Measurements from ENCODE around the gene KLHL30.

KLHL30 gene

DNA sequence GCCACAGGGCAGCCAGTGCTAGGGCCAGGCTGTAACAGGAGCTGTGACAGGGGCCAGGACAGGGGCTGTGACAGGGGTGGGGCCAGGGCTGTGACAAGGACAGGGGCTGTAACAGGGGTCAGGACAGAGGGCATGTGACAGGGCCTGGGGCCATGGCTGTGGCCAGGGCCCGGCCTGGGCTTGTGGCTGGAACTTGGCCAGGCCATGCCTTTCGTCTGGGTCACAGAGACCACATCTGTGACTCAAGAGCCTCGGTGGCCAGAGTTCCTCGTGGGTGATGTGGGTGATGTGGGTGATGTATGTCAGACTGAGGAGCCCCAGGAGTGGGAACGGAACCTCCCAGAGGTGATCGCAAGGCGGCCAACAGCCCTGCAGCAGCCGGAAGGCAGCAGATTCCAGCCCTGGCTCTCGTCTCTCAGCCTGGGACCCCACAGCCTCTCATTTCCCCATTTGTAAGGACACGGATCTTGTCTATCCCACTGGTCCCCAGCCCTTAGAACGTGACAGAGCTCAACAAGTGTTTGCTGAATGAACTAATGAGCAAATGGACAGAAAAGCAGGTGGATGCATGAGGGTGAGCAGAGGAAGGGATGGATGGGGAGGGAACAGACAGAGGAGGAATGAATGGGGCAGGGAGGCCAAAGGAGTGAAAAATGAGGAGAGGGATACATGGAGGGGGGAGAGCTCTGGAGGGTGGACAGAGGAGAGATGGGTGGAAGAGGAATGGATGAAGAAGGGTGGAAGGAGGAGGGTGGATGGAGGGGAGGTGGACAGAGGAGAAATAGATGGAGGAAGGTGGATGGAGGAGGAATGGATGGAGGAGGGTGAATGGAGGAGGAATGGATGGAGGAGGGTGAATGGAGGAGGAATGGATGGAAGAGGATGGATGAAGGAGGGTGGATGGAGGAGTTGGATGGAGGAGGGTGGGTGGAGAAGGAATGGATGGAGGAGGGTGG lies 21.0 kb upstream of the KLHL30 start:
- no peak for DNase-seq (ENCODE audit: extremely low read depth in 1 of 2, low read depth in 1 of 2)

DNA sequence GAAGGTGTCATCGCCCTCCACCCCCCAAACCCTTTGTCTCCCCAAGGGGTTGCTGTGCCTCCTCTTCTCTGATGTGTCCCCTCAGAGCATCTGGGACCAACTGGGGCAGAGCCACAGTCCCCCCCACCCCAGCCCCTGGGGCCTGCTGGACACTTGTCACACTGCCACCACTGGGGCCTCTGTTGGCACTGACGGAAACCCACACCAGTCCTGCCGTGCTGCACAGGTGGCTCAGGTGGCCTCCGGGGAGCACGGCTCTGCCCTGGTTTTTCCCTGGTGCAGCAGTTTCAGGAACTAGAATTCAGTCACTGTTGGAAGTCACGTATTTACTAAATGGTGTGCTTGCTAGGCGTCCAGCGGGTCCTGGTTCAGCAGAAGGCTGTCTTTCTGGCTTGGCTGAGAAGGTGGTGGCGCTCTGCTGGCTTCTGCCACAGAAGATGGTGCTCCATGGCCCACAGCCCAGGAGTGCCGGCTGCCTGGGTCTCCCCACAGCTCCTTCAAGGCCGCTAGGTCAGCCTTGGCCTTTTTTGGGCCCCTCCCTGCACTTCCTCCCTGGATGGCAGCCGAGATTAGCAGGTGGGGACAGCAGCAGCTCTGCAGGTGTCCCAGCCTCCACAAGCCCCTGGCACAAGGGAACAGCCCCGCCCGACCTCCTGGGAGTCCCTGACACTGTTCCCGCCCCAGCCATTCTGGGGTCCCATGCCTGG lies 18.6 kb upstream of the KLHL30 start:
- no peak for DNase-seq (ENCODE audit: extremely low read depth in 1 of 2, low read depth in 1 of 2)

DNA sequence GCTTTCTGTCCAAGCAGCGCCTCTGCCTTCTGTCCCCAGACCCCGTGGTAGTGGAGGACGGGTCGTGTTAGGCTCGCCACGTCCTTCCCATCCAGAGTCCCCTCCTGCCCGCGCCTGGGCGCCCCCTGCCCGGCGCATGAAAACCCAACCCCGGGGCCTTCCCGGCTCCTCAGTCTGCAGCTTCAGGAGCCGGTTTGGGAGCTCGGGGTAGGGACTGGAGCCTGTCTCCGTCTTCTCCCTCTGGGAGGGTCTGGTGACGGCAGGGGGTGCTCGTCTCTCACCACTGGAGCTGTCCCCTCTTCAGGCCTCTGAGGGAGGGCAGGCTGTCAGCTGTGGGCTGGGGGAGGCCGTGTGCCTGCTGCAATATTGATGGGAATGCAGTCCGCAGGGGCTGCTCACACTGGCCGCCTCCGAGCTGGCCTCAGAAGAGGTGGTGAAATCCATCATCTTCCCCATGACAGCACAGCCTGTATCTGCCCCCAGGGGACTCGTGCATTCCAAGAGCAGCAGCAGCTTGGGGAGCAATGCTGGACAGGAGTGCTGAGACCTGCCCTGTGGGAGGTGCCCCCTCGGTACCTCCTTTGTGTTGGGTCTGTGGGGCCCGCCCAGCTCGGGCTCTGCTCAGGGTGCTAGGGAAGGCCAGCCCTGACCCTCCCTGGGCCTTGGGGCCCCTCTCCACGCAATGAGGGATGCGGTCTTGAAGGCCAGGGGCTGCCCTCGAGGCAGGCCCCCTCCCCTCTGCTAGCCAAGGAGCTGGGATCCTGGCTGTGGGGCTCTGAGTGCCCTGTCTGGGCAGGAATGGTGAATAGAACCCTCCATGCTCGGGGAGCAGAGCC lies 17.8 kb upstream of the KLHL30 start:
- no peak for DNase-seq (ENCODE audit: extremely low read depth in 1 of 2, low read depth in 1 of 2)

DNA sequence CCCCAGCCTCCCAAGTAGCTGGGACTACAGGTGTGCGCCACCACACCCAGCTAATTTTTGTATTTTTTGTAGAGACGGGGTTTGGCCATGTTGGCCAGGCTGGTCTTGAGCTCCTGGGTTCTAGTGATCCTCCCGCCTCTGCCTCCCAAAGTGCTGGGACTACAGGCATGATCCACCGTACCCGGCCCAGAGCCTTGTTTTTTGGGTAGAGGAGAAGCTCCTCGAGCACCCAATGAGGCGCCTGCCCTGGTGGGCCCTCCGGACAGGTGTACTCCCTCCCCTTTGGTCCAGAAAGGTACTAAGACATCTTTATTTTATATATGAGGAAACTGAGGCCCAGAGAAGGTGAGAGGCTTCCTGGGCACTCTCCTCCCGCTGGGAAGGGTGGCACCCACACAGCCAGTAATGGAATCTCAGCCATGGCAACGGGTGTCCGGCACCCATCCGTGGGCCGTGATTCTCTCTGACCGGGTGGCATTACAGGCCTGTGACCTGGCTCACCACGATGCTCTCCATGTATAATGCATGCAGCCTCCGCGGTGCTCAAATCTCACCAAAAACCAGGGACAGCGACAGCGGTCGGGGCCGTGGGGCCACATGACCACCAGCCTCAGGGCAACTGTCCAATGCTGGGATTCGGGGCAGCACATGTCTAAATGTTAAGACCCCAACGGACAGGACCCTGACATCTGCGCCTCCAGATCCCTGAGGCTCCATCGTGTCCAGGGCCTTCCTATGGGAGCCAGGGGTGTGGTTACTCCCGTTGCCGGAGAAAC lies 16.8 kb upstream of the KLHL30 start:
- DNase-seq (ENCODE audit: extremely low read depth in 1 of 2, low read depth in 1 of 2), result no peak

DNA sequence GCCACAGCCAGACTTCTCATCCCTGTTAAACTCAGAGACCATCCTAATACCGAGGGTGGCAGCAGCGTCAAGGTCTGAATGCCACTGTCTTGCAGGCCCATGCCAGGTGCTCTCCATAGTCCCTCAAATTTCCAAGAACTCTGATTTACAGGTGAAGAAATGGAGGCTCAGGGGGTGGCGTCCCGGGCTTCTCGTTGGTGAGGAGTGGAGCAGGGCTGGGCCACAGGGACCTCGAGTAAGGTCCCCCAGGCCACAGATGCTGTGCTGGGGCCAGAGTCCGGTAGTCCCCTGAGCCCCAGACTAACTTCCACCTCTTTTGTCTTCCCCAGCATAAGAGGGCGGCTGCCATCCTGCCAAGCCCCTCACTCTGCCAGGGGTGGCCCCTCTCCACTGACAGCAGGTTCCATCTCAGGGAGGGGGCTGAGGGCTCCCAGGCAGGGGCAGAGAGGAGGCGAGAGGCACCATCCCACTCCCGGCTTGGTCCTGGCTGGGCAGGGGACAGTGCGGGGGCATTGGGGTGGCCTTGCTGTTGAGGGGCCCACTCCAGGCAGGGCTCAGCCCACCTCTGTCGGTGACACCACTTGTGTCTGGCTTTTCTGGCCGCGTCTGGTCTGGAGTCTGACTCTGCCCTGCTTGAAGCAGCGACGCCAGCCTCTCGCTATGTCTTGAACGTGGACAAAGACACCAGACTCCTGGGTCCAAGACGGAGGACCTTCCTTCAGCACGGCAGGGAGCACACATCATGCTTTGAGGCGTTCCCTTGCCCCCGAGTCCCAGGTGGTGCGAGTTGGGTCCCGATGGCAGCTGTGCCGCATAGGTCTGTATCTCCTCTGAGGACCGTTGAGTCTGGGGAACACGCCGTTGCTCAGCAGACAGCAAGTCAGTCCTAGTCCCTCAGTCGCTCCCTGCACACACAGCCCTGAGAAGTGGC lies 15.9 kb upstream of the KLHL30 start:
- no peak for DNase-seq (ENCODE audit: extremely low read depth in 1 of 2, low read depth in 1 of 2)

DNA sequence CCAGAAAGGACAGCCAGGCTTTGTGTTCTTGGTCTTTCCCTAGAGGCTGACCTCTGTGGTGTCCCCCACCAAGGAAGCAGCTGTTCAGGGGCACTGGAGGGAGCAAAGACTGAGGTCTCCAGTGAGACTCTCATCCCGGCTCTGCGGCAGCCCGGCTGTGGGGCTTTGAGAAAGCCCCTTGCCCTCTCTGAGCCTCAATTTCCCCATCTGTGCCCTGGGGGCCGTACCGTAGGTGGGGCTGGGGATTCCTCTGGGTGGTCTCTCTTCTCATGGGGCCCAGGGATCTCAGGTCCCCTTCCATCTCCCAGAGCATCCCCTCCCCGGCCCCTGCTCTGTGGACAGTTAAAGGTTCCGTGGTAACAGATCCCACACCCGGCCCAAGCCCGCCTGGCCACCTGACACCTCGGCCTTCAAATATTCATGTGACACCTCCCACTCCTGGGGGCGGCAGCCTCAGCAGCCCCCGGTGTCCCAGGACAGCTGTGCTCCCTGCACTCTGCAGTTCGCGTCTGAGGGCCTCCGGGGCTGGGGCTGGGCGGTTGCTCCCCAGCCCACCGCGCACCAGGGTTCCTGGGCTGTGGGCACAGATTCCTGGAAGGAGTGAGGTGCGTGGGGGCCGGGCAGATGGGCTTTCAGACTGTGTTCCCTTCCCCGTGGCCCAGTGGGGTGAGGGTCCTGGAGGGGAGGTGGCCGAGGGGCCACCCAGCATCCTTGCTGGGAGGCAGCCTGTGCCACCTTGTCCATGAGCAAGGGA lies 15.1 kb upstream of the KLHL30 start:
- no peak for DNase-seq (ENCODE audit: extremely low read depth in 1 of 2, low read depth in 1 of 2)

DNA sequence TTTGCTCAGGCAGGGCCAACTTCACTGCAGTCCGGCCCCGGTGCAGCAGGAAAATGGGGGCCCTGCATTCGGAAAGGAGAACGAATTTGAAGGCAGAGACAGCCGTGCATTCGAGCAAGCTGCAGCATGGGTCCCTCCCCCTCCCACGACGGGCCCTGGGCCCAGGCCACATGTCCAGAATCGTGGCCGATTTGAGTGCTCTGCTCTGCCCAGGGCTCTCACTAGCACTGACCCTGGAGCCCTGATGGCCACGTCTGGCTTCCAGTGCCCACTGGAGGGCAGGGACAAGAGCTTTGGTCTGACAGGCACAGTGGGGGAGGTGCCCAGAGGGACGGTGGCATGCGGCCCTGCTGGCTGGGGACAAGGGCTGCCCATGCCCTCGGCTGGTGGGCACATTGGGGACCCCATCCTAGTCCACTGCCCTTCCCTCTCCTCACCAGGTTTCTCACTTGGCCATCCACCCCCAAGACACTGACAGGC lies 14.4 kb upstream of the KLHL30 start:
- DNase-seq (ENCODE audit: extremely low read depth in 1 of 2, low read depth in 1 of 2), result no peak

DNA sequence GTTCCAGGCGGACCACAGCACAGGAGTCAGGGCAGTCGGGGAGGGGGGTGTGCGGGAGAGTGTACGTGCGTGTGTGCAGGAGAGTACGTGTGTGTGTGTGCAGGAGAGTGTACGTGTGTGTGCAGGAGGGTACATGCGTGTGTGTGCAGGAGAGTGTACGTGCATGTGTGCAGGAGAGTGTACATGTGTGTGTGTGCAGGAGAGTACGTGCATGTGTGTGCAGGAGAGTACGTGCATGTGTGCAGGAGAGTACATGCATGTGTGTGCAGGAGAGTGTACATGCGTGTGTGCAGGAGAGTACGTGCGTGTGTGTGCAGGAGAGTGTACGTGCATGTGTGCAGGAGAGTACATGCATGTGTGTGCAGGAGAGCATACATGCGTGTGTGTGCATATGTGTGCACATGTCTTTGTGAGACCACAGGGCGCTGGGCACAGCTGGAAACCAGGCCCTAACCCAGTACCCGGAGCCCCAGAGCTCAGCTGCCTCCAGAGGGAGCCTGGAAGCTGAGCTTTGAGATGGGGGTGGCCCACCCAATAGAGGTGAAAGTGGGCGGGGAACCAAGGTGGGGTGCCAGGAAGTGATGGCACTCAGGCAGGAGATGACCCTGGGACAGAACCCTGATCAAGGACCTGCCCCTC lies 13.9 kb upstream of the KLHL30 start:
- no peak for DNase-seq (ENCODE audit: extremely low read depth in 1 of 2, low read depth in 1 of 2)

DNA sequence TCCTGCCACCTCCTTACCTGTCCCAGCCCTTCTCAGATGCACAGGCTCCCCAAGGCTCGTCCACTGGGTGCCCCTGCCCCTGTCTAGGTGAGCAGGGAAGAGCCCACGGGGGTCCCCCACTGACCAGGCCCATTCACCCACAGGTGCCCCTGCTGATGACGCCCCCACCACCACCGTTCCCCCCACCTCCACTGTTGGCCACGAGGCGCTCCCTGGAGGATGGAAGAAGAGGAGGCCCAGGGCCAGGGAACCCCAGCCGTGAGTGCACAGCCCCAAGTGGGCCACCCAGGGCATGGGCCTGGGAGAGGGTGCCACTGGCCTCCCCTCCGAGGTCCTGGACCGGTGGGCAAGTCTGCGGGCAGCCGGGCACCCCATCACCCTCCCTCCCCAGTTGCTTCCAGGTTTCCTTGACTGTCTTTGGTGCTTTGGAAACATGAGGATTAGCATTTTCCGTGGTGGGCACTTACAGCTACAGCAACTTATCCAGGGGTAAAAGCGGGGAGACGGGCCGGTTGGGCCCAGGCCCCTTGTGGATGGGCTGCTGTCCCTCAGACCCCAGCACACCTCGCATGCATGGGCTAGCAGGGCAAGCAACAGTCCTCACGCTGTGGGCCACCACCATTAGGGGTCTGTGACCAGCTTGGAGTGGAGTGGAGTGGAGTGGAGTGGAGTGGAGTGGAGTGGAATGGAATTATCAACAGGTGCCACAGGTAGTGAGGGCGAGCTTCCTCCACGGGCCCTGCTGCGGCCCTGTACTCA lies 13.2 kb upstream of the KLHL30 start:
- DNase-seq (ENCODE audit: extremely low read depth in 1 of 2, low read depth in 1 of 2), result no peak

DNA sequence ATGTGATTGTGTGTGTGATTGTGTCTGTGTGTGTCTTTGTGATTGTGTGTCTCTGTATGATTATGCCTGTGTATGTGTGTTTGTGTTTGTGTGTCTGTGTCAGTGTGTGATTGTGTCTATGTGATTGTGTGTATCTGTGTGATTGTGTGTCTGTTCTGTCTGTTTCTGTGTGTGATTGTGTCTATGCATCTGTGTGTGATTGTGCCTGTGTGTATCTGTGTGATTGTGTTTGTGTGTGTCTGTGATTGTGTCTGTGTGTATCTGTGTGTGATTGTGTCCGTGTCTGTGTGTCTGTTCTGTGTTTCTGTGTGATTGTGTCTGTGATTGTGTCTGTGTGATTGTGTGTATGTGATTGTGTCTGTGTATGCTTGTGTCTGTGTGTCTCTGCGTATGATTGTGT lies 12.1 kb upstream of the KLHL30 start:
- DNase-seq (ENCODE audit: extremely low read depth in 1 of 2, low read depth in 1 of 2), result no peak

DNA sequence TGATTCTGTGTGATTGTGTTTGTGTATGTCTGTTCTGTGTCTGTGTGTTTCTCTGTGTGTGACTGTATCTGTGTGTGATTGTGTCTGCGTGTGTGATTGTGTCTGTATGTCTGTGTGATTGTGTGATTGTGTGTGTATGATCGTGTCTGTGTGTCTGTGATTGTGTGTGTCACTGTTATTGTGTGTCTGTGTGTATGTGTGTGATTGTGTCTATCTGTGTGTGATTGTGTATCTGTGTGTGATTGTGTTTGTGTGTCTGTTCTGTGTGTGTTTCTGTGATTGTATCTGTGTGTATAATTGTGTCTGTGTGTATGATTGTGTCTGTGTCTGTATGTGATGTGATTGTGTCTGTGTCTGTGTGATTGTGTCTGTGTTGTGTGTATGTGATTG lies 11.7 kb upstream of the KLHL30 start:
- no peak for DNase-seq (ENCODE audit: extremely low read depth in 1 of 2, low read depth in 1 of 2)

DNA sequence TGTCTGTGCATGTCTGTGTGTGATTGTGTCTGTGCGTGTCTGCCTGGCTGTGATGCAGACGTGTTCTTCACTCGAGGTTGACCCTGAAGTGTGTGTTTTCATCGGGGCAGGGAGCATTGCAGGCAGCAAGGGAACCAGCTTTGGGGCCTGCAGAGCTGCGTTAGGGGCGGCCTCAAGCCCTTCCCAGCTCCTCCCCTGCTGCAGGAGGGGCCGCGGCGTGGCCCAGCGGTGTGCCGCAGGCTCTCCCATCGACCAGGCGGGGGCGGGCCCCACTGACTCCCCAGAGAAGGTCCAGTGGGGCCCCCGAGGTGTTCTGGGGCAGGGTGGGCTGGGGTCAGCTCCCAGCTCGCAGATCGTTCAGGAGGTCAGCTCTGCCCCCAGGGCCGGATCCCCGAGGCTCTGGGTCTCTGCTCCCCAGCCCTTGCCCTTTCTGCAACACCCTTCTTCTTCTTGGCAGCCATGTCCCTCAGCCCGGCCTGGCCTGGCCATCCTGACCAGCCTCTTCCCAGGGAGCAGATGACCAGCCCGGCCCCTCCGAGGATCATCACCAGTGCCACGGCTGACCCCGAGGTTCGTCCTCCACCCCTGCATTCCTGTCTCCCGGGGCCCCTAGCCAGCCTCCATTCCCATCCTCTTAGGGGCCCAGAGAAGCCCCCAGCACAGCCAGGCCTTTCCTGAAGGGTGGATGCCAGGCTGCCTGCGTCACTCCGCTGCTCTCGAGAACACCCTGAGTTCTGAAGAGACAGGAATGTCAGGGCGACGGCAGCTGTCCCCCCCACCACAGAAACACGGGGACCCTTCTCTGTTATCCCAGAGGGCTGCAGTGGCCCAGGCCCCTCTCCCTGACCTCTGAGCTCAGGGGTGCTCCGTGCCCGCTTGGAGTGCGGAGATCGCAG lies 11.1 kb upstream of the KLHL30 start:
- DNase-seq (ENCODE audit: extremely low read depth in 1 of 2, low read depth in 1 of 2), result no peak

DNA sequence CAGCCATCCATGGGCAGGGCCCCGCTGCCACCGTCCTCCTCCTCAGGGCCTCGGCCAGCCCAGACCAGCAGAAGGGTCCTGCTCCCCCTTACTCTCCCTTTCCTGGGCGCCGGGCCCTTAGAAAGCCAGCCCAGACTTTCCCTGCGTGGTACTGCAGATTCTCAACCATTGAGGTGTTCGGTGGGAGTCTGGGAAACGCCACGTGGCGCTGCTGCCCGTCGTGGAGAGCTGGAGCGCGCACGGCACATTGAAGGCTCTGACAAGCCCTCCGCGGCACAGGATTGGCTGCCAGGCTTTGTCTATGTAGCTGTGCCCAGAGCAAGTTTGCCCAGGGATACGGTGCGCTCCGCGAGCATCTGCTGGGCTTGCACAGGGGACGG lies 10.4 kb upstream of the KLHL30 start:
- no peak for DNase-seq (ENCODE audit: extremely low read depth in 1 of 2, low read depth in 1 of 2)

DNA sequence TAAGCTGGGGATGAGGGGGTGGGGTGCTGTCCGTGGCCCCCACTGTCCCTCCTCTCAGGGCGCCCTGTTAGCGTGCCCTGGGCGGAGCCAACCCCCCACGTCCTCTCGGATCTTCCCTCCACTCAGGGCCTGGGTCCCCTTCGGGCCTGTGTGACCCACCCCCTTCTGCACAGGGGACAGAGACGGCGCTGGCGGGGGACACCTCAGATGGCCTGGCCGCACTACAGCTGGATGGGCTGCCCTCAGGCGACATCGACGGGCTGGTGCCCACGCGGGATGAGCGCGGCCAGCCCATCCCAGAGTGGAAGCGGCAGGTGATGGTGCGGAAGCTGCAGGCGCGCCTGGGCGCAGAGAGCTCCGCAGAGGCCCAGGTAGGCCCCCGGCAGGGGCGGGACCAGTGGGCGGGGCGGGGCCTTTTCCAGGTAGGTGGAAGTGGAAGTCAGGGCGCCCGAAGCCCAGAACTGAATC lies 9.9 kb upstream of the KLHL30 start:
- DNase-seq (ENCODE audit: extremely low read depth in 1 of 2, low read depth in 1 of 2), result no peak

DNA sequence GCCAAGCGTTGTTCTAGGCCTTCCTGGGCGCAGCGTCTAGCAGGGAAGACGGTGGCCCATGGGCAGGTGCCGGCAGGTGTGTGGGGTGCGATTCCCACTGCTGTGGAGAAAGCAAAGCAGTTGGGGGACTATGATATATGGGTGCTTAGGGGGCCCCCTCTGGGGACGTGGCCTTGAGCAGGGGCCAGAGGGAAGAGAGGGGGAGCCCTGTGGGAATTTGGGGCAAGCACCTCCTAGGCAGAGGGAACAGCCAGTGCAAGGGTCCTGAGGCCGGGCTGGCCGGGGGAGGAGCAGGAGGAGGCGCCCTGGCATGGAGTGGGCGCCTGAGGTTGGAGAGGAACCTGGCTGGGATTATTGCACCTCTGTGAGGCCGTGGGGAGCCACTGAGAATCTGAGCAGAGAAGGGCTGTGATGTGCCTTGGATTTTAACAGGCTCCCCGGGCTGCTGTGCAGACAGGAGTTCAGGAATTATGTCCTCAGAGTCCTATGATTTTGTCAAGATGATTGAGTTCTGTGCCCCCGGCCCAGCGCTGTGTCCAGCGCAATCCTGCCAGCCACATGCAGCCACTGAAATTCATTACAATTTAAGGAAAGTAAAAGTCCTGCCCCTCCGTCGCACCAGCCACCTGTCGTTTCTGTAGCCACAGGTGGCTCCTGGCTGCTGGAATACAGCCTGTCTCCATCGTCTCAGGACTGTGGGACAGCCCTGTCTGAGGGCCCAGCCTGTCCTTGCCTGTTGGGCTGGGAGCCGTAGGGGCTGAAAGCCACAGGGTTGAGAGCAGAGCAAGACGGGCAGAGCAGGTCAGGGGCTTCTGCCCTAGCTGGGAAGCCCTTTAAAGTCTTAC lies 9.1 kb upstream of the KLHL30 start:
- DNase-seq (ENCODE audit: extremely low read depth in 1 of 2, low read depth in 1 of 2), result no peak
